RWPE2 (cell line): ENCODE results near the gene VAC14.
A peak's percentile ranks its signal among the peaks of the same experiment; 100 is the strongest.

Experiments used
- ATAC-seq: fragments of 200-7000 bp; cut with Tn5 transposase; 3 replicates; pipeline ENCODE4 v1.9.1; 2021; ENCODE audit warnings: low read depth
- DNase-seq: peaks from one replicate; pipeline ENCODE4 v3.0.0-alpha.2; 2020; ENCODE audit warnings: low spot score
- H3K27ac ChIP-seq: fragments of 450-650 bp; 2 replicates; pipeline ENCODE4 v1.5.1; 2017; ENCODE audit warnings: mild to moderate bottlenecking; ENCODE audit not compliant: poor library complexity, severe bottlenecking
- H3K27me3 ChIP-seq: fragments of 250-450 bp; sonication (Bioruptor Pico); 2 replicates; pipeline ENCODE4 v1.5.1; 2021; ENCODE audit warnings: mild to moderate bottlenecking, moderate library complexity; ENCODE audit not compliant: insufficient read depth, poor library complexity, severe bottlenecking
- H3K36me3 ChIP-seq: fragments of 250-450 bp; sonication (Bioruptor Pico); 2 replicates; pipeline ENCODE4 v1.5.1; 2020; ENCODE audit warnings: low read depth, mild to moderate bottlenecking, moderate library complexity
- H3K4me1 ChIP-seq: fragments of 250-450 bp; sonication (Bioruptor Pico); 2 replicates; pipeline ENCODE4 v1.5.1; 2021; ENCODE audit warnings: mild to moderate bottlenecking, moderate library complexity; ENCODE audit not compliant: insufficient read depth, poor library complexity, severe bottlenecking
- H3K4me3 ChIP-seq: fragments of 250-450 bp; sonication (Bioruptor Pico); 2 replicates; pipeline ENCODE4 v1.5.1; 2021; ENCODE audit warnings: mild to moderate bottlenecking, moderate library complexity; ENCODE audit not compliant: severe bottlenecking
- H3K9me3 ChIP-seq: fragments of 250-450 bp; sonication (Bioruptor Pico); 2 replicates; pipeline ENCODE4 v1.5.1; 2021; ENCODE audit warnings: mild to moderate bottlenecking, moderate library complexity; ENCODE audit not compliant: severe bottlenecking
- TF ChIP-seq, protein P1 (sequence below): fragments of 450-650 bp; IDR thresholded peaks from one replicate; pipeline ENCODE4 v1.5.1; 2017; ENCODE audit warnings: mild to moderate bottlenecking, moderate library complexity; ENCODE audit not compliant: poor library complexity, severe bottlenecking

Gene VAC14

DNA sequence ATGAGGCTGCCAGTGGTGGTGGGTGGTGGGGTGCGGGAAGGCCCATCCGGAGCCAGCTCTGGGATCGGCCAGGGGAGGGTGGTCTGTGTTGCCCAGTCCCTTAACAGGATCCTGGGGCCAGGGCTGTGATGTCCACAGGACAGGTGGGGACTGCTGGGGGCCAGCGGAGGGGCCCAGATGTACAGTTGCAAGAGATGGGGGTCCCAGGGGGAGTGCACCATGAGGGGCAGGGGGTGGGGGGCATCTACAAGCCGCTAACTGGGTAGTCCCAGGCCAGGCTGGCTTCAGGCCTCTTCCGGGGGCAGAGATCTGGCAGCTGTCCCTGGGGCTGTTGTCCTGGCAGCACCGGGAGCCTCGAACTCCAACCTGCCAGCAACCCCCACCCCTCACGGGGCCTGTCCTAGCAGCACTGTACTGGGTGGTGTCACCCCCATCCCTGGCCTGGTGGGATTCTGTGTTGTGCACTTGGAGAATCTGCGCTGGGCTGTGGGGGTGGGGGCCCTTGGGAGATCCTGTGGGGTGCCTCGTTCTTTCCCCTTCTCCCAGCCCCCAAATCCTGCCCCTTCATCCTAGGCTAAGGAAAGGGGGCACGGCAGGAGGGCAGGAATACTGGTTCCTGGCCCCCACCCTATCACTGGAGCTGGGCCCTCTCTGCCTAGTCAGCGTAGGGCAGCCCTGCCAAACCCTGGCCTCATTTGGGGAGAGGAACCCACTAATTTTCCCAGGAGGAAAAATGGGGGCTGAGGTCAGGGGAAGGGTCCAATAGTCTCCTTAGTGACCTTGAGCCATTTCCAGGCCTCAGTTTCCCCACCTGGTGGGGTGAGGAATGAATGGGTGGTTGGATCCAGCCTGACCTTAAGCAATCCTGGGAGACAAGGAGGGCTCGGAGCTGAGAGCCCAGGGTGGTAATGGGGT is 116.6 kb downstream of the VAC14 start:
- peak overlapping the region; percentile 92 for H3K4me3 ChIP-seq

DNA sequence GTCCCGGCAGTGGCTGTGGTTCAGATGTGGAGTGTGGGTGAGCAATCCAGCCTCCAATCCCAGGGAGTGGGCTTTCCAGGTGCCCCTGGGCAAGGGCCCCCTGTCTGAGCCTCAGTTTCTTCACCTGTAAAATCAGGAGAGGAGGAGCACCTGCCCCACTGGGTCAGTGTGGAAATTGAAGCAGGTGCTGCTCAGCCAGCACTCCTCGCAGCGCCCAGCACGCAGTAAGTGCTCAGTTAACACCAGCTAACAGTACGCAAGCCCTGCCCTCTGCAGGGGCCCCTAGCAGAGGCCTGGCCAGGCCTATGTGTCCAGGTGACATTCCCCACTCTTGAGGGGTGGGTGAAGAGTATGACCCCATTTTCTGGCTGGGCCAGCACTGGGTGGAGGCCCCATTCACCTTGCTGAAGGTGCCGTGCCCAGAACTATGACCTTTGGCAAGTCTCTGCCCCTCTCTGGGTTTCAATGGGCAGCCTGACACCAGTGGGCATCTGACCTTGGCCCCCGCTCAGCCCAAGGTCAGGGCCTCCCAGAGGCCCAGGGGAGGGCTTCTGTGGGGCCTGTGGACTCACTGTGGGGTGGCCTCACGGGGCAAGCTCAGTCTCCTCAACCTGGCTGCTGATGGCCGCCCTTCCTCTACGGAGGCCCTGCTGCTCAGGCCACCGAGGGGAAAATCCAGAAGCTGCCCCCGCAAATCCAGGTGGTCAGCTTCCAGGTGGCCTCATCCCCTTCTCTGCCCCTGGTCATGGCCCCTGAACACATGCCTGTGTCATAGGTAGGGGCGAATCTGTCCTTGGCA is 117.6 kb downstream of the VAC14 start:
- Histone ChIP-seq H3K36me3 (peaks cover 54% of the 10 kb centered on the region), H3K27me3 (no peaks in the 10 kb centered on the region), H3K4me3 (peak overlapping the region; percentile 92), H3K27ac (peak overlapping the region; percentile 92), H3K9me3 (no peaks in the 10 kb centered on the region), H3K4me1 (peaks cover 49% of the 10 kb centered on the region)
- no peak for ATAC-seq
- TF ChIP-seq, protein P1, sequence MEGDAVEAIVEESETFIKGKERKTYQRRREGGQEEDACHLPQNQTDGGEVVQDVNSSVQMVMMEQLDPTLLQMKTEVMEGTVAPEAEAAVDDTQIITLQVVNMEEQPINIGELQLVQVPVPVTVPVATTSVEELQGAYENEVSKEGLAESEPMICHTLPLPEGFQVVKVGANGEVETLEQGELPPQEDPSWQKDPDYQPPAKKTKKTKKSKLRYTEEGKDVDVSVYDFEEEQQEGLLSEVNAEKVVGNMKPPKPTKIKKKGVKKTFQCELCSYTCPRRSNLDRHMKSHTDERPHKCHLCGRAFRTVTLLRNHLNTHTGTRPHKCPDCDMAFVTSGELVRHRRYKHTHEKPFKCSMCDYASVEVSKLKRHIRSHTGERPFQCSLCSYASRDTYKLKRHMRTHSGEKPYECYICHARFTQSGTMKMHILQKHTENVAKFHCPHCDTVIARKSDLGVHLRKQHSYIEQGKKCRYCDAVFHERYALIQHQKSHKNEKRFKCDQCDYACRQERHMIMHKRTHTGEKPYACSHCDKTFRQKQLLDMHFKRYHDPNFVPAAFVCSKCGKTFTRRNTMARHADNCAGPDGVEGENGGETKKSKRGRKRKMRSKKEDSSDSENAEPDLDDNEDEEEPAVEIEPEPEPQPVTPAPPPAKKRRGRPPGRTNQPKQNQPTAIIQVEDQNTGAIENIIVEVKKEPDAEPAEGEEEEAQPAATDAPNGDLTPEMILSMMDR: no peak
- no peak for DNase-seq

More for the DNA sequence above, 116.6 kb downstream of the VAC14 start:
- Histone ChIP-seq H3K27ac (peak overlapping the region; percentile 92), H3K4me1 (peaks cover 56% of the 10 kb centered on the region), H3K27me3 (no peaks in the 10 kb centered on the region), H3K36me3 (peaks cover 43% of the 10 kb centered on the region), H3K9me3 (no peaks in the 10 kb centered on the region)
- DNase-seq (no peak), ATAC-seq (no peak)
- TF ChIP-seq, protein P1: no peak

DNA sequence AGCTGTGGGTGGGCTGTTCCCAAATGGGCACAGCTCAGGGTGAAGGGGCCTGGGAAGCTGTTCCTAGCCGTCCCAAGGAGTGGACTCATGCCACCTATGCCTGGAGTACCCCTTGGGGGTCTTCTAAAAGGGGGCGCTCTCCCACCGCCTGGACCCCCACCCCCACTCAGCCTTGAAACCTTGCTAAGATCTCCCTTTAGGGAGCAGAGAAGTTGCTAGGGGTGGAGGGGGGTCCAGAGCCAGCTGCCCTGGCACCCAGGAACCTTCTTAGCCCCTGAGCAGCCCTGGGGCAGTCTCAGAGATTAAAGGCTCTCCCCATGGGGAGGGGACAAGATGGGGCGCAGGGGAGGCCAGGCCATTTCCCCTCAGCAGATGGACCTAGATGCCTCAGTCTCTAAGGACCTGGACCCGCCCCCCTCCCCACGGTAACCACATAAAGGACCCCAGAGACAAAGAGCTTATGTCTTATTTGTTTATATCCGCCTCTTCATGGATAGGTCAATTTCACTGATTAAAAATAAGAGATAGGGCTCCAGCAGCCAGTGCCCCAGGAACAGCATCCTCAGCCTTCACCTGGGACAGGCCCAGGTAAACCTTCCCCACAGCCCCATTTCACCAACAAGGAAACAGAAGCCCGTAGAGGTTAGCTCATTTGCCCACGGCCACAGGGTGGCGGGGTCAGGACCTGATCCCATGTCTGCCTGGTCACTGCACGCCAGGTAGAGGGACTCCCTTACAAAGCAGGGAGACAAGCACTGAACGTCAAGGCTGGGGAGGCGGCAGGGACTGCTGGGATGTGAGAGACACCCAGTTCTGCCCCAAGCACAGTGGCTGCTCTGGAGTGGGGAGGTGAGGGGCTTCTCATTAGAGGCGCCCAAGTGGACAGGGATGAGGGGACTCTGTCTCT is 118.5 kb downstream of the VAC14 start:
- Histone ChIP-seq H3K4me1 (peaks cover 42% of the 10 kb centered on the region), H3K27ac (peak overlapping the region; percentile 92), H3K9me3 (no peaks in the 10 kb centered on the region), H3K27me3 (no peaks in the 10 kb centered on the region), H3K4me3 (peak overlapping the region; percentile 1), H3K36me3 (peaks cover 62% of the 10 kb centered on the region)
- TF ChIP-seq, protein P1: no peak
- ATAC-seq (no peak), DNase-seq (no peak)

DNA sequence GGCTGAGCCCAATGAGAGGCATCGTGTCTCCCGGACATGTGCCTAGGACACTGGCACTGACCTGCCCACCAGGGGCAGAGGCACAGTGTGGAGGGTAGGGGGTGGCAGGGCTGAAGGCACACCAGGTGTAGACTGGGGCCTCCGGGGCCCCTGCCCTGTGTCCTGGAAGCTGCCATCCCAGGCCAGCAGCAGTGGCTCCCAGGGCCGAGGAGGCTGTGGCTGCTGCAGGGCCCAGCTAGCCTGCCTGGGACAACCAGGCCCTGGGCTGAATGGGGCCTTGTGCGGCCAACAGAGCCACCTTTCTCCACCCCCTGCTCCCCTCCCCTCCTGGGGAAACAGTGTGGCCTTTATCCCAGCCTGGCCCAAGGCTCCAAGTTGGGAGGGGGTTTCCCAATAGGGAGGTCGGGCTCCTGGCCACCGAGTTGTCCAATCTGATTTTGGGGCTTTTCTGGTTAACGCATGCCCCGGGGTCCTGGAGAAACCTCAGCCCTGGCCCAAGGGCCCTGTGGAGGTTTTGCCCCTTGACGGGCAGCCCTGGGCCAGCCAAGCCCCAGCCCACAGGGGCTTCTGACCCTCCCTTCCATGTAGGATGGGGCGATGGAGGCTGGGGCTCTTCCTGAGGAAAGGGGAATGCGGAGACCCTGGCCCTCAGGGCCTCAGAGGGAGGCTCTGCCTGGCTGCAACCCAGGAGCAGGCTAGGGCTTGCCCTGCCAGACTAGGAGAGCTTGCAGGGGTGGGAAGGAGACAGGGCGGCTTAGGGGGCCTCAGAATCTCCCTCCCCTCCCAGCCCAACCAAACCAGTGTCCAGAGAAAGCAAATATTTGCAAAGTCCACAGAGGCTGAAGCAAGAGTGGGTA is 119.3 kb downstream of the VAC14 start:
- H3K27ac ChIP-seq: peak overlapping the region; percentile 92
- no peaks in the 10 kb centered on the region for H3K27me3 ChIP-seq
- H3K4me3 ChIP-seq: peak overlapping the region; percentile 1
- peaks cover 71% of the 10 kb centered on the region for H3K36me3 ChIP-seq
- DNase-seq (no peak), ATAC-seq (no peak; the same call in 2 of the 3 replicates)
- TF ChIP-seq, protein P1: no peak
- no peaks in the 10 kb centered on the region for H3K9me3 ChIP-seq
- H3K4me1 ChIP-seq: peaks cover 33% of the 10 kb centered on the region
